ENCODE measurements around the gene STMN1.
"Not testable (repeated sequence)": the region's sequence is repeated elsewhere in the genome, so short reads cannot be mapped to it uniquely, and the experiment has no call there.

STMN1 gene

GRCh38 chr1:25905680-25906643 is at the start of gene STMN1:
STMN1 (minus strand) TSS chr1:25906419; CDS start chr1:25904676, 1,743 bp downstream.
- peak; percentile 86 to 90 for DNase-seq (ENCODE audit: extremely low read depth in 1 of 2, low read depth in 1 of 2)

DNA sequence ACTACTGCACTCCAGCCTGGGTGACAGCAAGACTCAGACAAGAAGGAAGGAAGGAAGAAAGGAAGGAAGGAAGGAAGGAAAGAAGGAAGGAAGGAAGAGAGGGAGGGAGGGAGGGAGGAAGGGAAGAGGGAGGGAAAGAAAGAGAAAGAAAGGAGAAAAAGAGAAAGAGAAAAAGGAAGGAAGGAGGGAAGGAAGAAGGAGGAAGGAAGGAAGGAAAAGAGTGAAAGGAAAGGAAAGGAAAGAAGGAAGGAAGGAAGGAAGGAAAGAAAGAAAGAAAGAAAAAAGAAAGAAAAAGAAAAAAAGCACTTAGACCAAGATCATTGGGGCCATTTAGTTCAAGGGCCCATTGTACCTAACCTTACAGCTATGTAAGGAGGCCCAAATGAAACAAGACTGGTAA is 49.3 kb upstream of the STMN1 start:
- no peak for DNase-seq (ENCODE audit: extremely low read depth in 1 of 2, low read depth in 1 of 2)

DNA sequence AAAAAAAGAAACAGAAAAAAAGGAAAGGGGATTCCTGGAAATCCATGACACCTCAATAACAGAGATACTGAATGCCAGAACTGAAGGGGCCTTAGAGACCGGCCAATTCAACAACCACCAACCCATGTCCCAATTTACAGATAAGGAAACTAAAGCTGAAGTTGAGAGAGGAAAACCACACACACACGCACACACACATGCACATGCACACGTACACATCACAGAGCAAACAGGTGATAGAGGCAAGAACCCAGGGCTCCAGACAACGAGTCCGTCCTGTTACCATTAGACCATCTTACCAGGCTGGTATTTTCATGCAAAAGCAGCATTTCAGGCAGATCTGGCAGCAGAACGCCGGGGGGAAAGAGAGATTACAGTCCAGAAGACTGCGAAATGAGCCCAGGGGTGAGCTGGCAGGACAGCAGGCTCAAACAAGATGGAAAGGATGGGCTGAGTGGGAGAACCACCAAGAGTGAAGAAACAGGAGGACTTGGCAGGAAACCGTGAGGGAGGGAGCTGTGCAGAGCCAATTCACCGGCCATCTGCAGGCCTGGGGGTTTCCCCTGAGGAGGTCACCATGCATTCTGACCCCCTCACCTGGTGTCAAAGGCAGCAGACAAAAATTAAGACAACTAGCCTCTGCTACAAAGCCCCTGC is 48.2 kb upstream of the STMN1 start:
- no peak for DNase-seq (ENCODE audit: extremely low read depth in 1 of 2, low read depth in 1 of 2)

DNA sequence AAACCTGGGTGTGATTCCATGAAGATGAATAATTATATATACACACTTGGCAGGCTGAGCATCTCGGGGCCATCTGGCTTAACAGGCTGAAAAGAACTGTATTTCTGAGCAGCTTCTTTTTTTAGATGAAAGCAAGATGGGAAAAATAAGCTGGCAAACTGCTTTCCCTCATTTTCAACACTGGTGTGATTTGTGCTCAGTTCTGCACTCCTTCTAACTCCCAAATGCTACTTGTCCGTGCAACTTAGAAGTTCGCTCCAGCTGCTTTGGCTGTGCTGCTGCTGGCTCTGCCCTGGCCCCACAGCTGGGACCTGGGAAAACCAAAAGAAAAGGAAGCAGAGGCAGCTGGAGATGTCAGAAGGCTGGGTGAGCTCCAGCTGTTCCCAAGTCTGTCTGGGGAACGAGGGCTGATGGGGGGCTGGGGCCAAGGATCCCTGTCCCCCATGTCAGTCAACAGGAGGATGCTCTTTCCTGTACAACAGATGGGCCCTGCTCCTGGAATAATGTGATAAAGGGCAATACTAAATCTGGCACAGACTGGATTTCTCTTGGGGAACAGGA is 46.7 kb upstream of the STMN1 start:
- DNase-seq (ENCODE audit: extremely low read depth in 1 of 2, low read depth in 1 of 2), result no peak

DNA sequence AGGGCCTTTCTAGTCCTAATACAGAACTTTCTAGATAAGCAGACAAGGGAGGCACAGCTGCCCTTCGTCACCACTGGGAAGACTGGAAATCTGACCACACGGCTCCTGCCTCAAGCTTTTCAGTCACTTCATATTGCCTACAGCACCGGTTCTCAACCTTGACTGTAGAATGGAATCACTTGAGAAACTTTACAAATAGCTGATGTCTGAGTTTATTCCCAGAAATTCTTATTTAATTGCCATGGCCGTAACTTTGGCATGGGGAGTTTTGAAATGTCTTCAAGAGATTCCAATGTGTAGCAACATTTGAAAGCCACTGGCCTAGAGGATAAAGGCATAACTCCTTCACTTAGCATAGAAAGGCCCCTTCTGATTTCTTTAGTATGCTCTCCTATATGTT is 42.4 kb upstream of the STMN1 start:
- DNase-seq (ENCODE audit: extremely low read depth in 1 of 2, low read depth in 1 of 2), result no peak

DNA sequence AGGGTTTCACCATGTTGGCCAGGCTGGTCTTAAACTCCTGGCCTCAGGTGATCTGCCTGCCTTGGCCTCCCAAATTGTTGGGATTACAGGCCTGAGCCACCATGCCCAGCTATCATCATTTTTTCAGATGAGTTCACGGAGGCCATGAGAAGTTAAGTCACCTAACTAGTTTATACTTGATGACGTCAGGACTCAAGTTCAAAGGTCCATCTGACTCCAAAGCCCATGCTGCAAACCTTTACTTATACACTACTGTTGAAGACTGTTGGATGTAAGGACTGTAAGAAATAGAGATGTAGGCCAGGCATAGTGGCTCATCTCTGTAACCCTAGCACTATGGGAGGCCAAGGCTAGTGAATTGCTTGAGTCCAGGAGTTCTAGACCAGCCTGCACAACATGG is 40.8 kb upstream of the STMN1 start:
- no peak for DNase-seq (ENCODE audit: extremely low read depth in 1 of 2, low read depth in 1 of 2)

DNA sequence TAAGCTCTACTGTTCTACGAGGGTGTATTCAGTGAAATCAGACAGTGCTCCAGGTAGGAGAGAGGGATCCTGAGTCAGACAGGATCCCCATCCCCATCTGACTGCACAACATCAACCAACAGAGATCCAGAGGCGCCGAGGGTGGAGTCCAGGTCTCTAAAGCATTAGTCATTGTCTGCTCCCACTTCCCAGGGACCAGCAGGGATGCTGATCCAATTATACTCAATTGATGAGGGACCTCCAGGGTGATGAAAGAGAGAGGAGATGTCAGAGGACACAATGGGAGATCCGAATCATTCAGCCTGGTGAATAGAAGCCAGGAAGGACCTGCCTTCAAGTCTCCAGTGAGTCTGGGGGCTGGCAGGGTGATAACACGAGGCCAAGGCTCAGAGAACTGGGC is 39.5 kb upstream of the STMN1 start:
- DNase-seq (ENCODE audit: extremely low read depth in 1 of 2, low read depth in 1 of 2), result no peak

DNA sequence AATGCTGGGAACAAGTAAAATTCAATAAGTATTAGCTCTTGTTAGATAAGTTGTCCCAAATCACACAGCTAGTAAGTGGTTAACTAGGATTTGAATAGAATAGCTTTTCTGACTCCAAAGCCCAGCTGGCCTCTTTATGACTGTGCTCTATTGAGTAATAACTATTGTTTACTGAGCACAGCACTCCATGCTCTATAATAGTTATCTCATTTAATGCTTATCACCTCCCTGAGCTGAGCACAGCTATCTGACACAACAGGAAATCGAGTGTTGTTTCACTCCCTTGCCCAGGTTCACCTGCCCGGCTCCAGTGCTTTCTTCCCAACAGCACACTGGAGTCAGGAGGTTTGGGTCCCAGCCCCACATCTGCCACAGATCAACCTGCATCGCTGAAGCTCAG is 38.8 kb upstream of the STMN1 start:
- no peak for DNase-seq (ENCODE audit: extremely low read depth in 1 of 2, low read depth in 1 of 2)

GRCh38 chr1:25943511-25943910 is 37.3 kb upstream of the STMN1 start:
- DNase-seq (ENCODE audit: extremely low read depth in 1 of 2, low read depth in 1 of 2), result not testable (repeated sequence)

DNA sequence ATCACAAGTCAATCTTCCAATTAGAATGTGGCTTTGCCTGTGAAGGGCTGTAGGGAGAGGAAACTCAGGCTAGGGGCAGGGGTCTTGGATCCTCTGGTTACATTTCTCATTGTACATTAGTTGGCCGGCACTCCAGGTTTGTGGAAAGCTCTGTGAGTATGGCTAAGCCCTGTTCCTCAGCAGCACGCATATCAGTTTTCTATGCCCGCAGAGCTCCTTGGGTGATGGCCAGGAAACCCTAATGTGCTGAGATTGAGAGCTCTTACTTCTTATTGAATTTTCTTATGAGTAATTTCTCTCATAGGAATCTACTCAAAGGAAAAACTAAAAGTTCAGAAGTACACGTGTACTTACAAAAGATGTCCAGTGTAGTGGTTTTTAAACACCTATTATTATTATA is 30.7 kb upstream of the STMN1 start:
- DNase-seq (ENCODE audit: extremely low read depth in 1 of 2, low read depth in 1 of 2), result no peak

DNA sequence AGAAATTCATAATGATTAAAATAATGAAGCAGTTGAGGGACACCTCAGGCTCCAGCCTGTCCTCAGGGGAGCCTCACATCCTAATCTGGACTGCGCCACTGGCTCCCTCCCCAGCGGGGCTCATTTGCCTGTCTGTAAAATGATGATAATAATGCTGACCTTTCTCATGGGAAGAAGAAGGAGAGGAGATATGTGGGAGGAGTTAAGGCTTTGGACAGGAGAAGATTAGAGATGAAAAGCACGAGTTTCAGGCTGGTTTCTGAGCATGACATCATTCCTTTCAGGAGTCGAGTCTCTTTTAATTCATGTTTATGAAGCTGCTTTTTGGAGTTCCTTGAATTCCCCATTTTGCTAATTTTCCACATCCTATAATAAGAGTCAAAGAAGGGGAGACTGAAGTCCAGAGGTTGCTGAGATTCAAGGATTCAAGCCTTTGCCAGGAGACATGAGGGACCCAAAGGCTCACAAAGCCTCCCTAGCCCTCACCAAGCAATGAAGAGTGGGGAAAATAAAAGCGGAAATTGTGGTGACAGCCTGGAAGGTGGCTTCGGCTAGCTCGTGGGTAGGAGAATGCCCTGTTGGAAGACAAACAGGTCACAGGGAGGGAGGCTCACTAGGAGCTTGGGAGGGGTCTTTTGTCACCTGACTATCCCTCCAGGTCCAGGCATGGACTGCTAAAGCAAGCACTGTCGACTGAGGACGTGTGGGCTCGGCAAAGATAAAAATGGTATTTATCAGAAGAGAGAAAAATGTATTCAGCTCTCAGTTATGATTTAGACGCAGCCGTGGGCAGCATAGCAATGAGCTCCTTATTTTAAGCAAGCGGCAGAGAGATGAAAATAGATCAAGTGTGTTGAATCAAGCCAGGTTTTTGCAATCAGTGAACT is 27.5 kb upstream of the STMN1 start:
- no peak for DNase-seq (ENCODE audit: extremely low read depth in 1 of 2, low read depth in 1 of 2)

GRCh38 chr1:25932811-25933400 is 26.7 kb upstream of the STMN1 start:
- not testable (repeated sequence) for DNase-seq (ENCODE audit: extremely low read depth in 1 of 2, low read depth in 1 of 2)

GRCh38 chr1:25932321-25932720 is 26.1 kb upstream of the STMN1 start:
- DNase-seq (ENCODE audit: extremely low read depth in 1 of 2, low read depth in 1 of 2), result no peak

GRCh38 chr1:25929016-25929415 is 22.8 kb upstream of the STMN1 start:
- DNase-seq (ENCODE audit: extremely low read depth in 1 of 2, low read depth in 1 of 2), result no peak

GRCh38 chr1:25927521-25928265 is 21.5 kb upstream of the STMN1 start:
- DNase-seq (ENCODE audit: extremely low read depth in 1 of 2, low read depth in 1 of 2), result no peak

GRCh38 chr1:25926731-25927496 is 20.7 kb upstream of the STMN1 start:
- DNase-seq (ENCODE audit: extremely low read depth in 1 of 2, low read depth in 1 of 2), result no peak

- DNase-seq (ENCODE audit: extremely low read depth in 1 of 2, low read depth in 1 of 2), result no peak
Measured at GRCh38 chr1:25924454-25924853, 18.2 kb upstream of the STMN1 start.

DNA sequence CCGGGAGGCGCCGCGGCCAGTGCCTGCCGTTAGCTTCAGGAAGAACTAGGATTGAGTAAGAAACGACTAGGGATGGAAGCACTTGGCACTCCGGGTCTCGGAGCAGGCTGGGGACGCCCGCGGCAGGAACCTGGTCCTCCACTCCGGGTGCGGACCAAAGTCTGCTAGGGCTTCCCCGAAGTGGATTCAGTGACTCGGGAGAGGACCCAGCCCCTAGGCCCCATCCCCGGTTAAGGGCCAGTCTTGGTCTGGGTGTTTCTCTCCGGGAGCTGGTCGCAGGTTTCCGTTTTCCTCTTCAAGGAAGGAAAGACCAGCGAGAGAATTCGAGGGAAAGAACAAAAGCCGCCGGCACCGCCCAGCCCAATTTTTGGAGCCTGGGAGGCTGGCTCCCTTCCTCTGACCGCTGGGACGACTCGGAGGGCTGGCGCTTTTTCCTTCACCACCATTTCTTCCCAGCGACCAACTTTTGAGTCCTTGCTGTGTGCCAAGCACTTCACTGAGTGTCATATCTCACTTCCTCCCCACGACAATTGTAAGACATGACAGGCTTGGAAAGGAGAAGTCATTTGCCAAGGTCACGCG is 16.8 kb upstream of the STMN1 start:
- no peak for DNase-seq (ENCODE audit: extremely low read depth in 1 of 2, low read depth in 1 of 2)

All from stimulated activated CD8-positive, alpha-beta memory T cell treated with anti-CD3 and anti-CD28 coated beads, Interleukin-7, amount 100 ng/mL, for 48 hours (primary cell).